ENCODE measurements around the gene ZNF211.

- TF ChIP-seq CTCF (IDR thresholded peaks at IDR 0.05; ENCODE audit: low read length) = no peak
- TF ChIP-seq EZH2 (optimal IDR thresholded peaks at IDR 0.05; ENCODE audit: low read depth, low read length) = no peak
- TF ChIP-seq EZH2phosphoT487 (IDR thresholded peaks at IDR 0.05; ENCODE audit: low read length) = no peak
These were observed 10.8 kb downstream of the ZNF211 start for GRCh38 chr19:57643734-57644133.

All from MM.1S (cell line).